Stimulated activated CD8-positive, alpha-beta memory T cell treated with anti-CD3 and anti-CD28 coated beads, Interleukin-15, amount 100 ng/mL, for 4 hours (primary cell): ENCODE data around the gene STON2.

ENCODE experiments used
- DNase-seq, 2 donors: peaks; one replicate each; pipeline ENCODE4 v3.0.0-alpha.2; 2020; ENCODE audit warnings: low read depth in 2 of 2

The STON2 gene

DNA sequence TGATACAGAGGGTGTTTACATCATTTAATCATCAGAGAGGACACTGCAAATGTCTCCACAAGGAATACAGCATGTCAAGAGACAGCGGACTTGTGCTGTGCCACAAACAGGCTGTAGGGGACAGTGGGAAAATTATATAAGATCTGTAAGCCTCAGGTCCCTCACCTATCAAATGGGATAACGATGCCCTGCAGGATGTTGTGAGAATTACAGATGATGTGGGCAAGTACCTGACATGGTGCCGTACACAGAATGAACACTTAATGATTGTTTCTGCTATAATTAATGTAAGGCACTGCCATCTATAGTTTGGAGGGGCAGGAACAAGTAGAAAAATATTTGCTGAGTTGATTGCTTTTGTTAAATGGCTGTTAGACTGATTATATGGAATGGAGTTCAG, 97.5 kb downstream of the STON2 start:
- DNase-seq: no peak

- DNase-seq: no peak
These were observed 98.3 kb downstream of the STON2 start for GRCh38 chr14:81301813-81302212.

DNA sequence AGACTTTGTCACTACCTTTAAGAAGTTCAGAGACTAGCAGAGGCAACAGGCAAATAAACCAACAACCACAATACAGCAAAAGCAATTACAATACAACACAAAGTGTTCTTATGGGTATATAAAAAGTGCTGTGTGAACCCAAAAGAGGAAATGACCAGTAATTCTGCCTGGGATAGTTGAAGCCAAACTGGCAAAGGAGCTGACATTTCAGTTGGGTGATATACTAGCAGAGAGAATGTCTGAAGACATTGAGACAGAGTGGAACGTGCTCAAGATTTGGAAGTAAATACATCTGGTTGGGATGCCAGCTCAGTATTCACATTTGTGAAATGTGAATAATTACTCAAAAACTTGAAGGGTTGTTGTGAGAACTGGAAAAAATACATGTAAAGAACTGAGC, 98.8 kb downstream of the STON2 start:
- DNase-seq: no peak

DNA sequence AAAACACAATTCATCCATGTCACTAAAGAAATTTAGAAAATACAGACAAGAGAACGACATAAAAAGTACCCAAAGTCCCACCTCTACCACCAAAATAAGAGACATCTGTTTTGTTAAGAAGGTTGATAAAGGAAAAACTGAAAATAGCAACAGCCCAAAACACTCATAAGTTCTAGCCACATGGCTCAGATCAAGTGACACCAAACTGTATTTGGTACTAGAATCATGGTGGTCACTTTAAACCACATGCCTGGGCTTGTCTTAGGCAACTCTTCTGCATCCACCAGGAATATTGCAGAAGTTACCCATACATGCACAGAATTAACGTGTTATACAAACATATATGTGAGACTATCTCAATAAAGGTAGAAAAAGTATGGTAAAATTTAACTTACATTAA, 101.2 kb downstream of the STON2 start:
- no peak for DNase-seq

DNA sequence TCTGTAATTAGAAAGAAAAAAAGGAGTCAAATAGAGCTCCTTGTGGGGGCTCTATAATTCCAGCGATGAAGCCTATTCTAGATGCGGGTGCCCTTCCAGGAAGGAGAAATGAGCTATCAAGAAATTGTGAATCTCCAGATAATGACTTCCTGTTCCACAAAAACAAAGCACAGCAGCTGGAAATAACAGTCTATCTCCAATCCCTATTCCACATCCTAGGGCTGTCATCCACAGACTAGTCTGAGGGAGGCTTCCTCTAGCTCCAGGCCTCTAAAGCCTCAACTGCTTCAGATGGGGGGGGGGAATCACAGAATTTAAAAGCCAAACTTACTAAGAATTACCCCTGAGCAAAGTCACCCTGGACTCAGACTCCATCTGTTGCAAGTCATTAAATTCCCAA, 102.0 kb downstream of the STON2 start:
- no peak for DNase-seq

GRCh38 chr14:81295958-81296923, 103.9 kb downstream of the STON2 start:
- DNase-seq: no peak

GRCh38 chr14:81289516-81289915, 110.6 kb downstream of the STON2 start:
- DNase-seq: no peak

- no peak for DNase-seq
These were observed 113.4 kb downstream of the STON2 start for GRCh38 chr14:81286574-81287370.

GRCh38 chr14:81285245-81285644, 114.9 kb downstream of the STON2 start:
- DNase-seq: no peak

DNA sequence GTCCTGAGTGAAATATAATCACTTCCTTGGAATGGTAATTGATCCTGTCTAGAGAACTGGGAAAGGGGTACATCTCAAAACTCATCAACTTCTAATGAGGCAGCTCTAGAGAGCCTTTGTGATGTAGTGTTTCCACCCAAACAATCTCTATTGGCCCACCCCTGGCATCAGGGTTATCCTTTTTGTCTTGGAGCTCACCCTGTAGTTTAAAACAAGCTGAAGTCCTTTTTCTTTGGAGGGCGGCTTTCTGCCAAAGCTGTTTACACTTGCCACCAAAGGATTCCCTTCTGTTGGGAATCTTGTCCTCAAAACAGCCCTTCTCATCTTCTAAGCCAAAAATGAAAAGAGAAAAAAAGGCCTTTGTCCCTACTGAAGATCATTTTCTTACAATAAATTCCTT, 118.8 kb downstream of the STON2 start:
- no peak for DNase-seq

GRCh38 chr14:81280136-81280791, 119.9 kb downstream of the STON2 start:
- DNase-seq: no peak

GRCh38 chr14:81277096-81277495, 123.0 kb downstream of the STON2 start:
- DNase-seq: no peak

DNA sequence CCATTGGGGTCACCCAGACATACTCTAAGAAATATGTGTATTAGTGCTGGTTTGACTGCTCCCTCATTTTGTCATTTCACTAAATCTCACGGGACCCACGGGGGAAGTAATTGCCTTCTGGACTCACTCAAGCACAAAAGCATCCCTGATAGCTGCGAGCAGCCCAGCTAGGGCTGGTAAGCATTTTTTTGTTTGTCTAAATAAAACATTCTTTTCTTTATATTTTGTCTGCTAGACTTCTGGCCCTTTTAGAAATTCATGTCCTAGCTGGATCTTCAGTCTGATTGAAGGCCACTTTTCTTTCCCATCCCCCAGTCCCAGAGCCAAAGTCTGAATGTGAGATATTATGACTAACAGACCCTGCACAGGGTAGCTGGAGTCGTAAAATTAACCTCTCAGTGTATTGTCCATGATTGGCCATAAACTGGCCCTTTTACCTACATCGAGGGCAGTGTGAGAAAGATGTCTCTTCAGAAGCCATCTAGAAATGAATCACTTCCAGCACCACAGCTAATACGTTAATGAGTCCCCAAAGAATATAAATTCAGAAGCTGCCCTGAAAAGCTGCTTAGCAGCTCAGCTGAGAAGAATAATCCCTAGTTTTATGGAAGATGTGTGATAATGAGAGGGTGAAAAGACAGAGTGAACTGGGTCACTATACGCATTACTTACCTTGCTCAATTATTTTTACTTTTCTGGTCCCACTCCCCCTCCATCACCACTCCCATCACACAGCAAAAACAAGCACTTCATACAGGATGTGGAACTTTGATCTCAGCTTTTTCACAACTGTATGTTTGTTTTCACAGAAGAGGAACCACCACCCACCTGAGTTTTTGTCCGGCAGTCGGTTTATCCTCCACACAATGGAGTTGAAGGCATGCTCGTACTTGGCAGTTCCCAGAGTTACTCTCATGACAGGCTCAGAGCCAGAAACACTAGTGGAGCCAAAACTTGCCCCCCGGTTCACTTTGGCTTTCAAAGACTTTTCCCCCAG, 123.8 kb downstream of the STON2 start:
- DNase-seq: no peak

GRCh38 chr14:81275305-81276072, 124.6 kb downstream of the STON2 start:
- DNase-seq: no peak

DNA sequence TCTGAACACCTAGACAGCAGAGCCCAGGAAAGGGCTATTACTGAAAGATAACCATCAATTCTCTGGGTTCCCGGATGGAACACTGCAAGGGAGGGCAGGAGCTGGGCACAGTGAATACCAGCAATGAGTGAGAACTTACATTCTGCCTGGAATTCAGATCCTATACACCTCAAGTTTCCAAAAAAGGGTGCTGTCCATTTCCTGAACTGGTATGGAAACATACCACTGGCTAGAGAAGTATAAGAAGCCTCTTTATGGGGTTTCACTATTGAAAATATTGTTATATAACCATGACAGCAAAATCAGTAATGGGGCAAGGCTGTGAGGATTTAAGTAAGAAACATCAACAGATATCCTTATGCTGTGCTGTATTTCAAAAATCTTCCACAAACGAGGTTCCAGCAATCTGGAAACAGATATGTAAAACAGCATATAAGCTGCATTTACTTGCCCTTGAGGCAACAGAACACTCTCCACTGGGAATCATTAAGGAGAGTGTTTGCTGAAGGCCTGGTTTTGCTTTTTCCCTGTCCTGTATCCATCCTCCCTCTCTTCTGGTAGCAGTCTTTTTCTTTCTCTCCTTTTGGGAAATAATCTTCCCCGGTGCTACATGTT, 126.1 kb downstream of the STON2 start:
- DNase-seq: no peak

DNA sequence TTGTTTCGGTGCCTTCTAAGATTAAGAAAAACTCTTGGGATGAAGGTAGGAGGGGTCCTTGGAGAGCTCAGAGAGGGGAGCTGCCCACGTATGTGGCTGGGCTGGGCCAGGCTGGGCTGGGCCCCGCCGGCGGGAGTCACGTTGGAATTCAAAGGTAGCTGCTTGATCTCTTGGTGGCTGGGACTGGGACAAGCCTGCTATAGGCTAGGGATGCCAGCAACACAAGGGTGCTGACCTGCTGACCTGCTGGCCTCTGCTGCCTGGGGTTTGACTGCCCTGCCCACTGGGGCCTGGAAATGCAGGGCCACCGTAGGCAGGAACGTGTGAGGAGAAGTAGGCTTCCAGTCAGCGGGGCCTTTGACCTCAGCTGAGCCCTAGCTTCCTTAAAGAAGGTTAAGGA, 126.6 kb downstream of the STON2 start:
- no peak for DNase-seq

GRCh38 chr14:81272317-81272716, 127.8 kb downstream of the STON2 start:
- DNase-seq: no peak

- DNase-seq: no peak
These were observed 130.1 kb downstream of the STON2 start for GRCh38 chr14:81269979-81270375.

DNA sequence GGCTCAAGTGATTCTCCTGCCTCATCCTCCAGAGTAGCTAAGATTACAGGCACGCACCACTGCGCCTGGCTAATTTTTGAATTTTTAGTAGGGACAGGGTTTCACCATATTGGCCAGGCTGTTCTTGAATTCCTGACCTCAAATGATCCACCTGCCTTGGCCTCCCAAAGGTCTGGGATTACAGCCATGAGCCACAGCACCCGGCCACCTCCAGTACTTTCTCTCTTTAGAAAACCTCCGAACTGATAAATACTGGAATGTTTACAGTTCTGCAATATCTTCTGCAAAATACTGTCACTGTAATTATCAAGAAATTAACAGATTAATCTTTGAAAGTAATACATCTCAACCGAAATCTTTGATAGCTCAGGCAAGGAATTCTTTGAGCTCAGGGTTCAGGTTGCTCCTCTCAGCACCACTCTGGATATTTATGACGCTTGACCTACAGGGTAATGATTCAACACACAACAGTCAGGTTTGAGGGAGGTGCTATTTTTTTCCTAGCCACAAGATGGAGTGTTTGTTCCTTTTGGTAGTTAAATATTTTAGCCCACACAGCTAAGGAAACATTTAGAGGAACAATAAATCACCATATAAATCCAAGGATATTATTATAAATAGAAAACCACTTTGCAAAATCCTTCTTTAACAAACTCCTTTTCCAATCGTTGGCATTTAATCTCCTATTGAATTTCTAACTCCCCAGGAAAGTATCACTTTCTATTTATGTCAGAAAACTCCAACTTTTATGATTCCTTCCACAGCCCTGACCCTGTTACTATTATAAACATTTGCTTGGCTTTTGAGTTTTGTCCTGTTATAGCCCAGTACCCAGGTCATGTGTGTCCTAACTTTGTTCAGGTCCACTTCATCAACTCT, 130.8 kb downstream of the STON2 start:
- no peak for DNase-seq
